ENCODE results near the gene UGT1A10.

DNA sequence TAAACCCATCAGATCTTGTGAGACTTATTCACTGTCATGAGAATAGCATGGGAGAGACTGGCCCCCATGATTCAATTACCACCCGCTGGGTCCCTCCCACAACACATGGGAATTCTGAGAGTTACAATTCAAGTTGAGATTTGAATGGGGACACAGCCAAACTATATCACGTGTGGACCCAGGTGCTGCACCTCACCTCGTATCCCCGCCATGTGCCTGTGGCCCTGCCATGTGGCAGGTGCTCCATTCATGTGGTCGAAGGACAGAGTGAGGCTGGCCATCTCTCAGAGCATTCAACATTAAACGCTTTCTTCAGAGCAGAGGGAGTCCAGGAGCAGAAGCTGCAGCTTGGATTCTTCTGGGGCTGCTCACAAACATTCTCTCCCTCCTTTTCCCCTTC, 174.1 kb downstream of the UGT1A10 start:
- no peak for TF ChIP-seq EZH2 (IDR thresholded peaks at IDR 0.05; ENCODE audit: borderline replicate concordance, insufficient read depth, low read depth, low read length, poor library complexity, severe bottlenecking)
- TF ChIP-seq CTCF (IDR thresholded peaks at IDR 0.05): no peak
